Upper lobe of left lung (tissue), 6 donors: ENCODE data around the gene IQSEC1. TPM values are rescaled to one million over a fixed set of nuclear protein-coding genes. Genes with fewer than 3 reads are reported as not detected.

Experiments
- ATAC-seq, 2 donors: fragments of 200-7000 bp; cut with Tn5 transposase; one replicate each; pipeline ENCODE4 v1.9.1; 2022; ENCODE audit warnings: mild to moderate bottlenecking in 2 of 2, moderate library complexity in 2 of 2; ENCODE audit not compliant: low FRiP score in 2 of 2
- DNase-seq, 2 donors: peaks; one replicate each; pipeline ENCODE4 v3.0.0-alpha.2; 2019 to 2020
- H3K27ac ChIP-seq, 4 donors: fragments of 200-600 bp; sonication (generic); one replicate each; pipeline ENCODE4 v1.5.1; 2016 to 2019
- H3K27me3 ChIP-seq, 4 donors: fragments of 200-600 bp; sonication (generic); one replicate each; pipeline ENCODE4 v1.5.1; 2017 to 2019
- H3K36me3 ChIP-seq, 4 donors: fragments of 200-600 bp; sonication (generic); one replicate each; pipeline ENCODE4 v1.5.1; 2016 to 2019
- H3K4me1 ChIP-seq, 4 donors: fragments of 200-600 bp; sonication (generic); one replicate each; pipeline ENCODE4 v1.5.1; 2018 to 2019
- H3K4me3 ChIP-seq, 4 donors: fragments of 200-600 bp; sonication (generic); one replicate each; pipeline ENCODE4 v1.5.1; 2017 to 2019; ENCODE audit warnings: mild to moderate bottlenecking in 2 of 4, moderate library complexity in 1 of 4
- H3K9me3 ChIP-seq, 4 donors: fragments of 200-600 bp; sonication (generic); one replicate each; pipeline ENCODE4 v1.5.1; 2018 to 2019
- CTCF ChIP-seq, 6 experiments: fragments of 450-650 bp in 4 of 6; fragments of 200-600 bp in 2 of 6; sonication (generic) in 2 of 6; IDR thresholded peaks; one replicate each; pipeline ENCODE4 v1.5.1; 2016 to 2019; ENCODE audit warnings: antibody characterized with exemption in 6 of 6
- EP300 ChIP-seq, 4 donors: sonication (generic); formaldehyde crosslinking; IDR thresholded peaks; one replicate each; pipeline ENCODE4 v1.5.1; 2017; ENCODE audit warnings: antibody characterized with exemption in 4 of 4, control low read depth in 2 of 4
- POLR2A ChIP-seq, 4 donors: fragments of 450-650 bp; IDR thresholded peaks; one replicate each; pipeline ENCODE4 v1.5.1; 2016 to 2017; ENCODE audit warnings: antibody characterized with exemption in 4 of 4, mild to moderate bottlenecking in 2 of 4
- POLR2AphosphoS5 ChIP-seq, 2 donors: sonication (generic); formaldehyde crosslinking; IDR thresholded peaks; one replicate each; pipeline ENCODE4 v1.5.1; 2017; ENCODE audit warnings: antibody characterized with exemption in 2 of 2
- WGBS, 2 donors: methylation state at CpG; one replicate each; pipeline ENCODE4 v1.1.5; 2017 to 2018; 5-methylcytosine and 5-hydroxymethylcytosine counted together
- total RNA-seq, 6 donors: library from RNA; depleted of rRNA in 4 of 6; stranded (reverse); fragments of >200 nt in 4 of 6; gene quantifications; one replicate each; pipeline versions ENCODE4 v1.1.0 to v1.2.1, GENCODE V29; 2016 to 2021
- donor health status: DM: no; HTN: no; CAD: no; lungs with moderate emphysema.
- donor health status: DM: no; HTN: yes; CAD: no; lungs with severe emphysema.

IQSEC1 gene
- total RNA-seq, 6 donors from 2014 or later = 51.1 to 105 (median 81.0) TPM

DNA sequence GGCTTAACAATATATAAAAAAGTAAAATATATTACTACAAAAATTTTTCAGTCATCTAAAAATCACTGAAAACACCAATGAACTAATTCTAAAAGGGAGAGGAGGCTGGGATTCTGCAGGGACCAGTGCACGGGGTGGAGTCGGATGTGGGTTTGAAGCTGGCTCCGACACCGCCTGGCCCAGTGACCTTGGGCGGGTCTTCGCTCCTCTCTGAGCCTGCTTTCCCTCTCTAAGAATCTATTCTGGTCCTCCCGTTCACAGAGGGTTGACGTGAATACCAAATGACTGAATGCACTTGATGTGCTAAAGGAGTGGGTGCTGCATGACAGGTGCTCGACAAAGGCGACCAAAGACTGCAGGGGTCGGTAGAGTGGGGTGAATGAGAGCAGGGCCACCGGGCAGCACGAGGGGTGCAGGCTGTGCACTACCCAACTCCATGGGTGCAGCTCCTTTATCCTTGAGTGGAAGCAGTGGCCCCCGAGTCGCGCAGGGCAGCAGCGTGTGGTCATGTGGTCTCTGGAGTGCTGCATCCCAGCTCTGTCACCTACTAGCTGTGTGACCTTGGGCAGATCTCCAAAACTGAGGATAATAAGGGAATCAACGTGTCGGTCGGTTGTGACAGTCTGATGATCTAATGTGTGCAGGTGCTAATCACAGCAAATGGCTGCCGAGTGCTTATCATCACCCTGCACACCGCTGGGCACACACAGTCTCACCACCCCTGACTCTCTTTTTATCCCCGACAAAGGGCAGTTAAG, 8.6 kb upstream of the IQSEC1 start:
- H3K36me3 ChIP-seq = no peaks in the 10 kb centered on the region
- TF ChIP-seq POLR2AphosphoS5 (IDR thresholded peaks at IDR 0.05) (no peak), CTCF (IDR thresholded peaks at IDR 0.05) (no peak), EP300 (IDR thresholded peaks at IDR 0.05) (no peak), POLR2A (IDR thresholded peaks at IDR 0.05) (no peak)
- WGBS, 2 donors = 76 to 82% methylated on average over 21 to 23 of the region's 23 CpGs
- DNase-seq = no peak
- H3K4me1 ChIP-seq = peaks cover 0 to 4% (median 0%) of the 10 kb centered on the region in 4 donors
- H3K4me3 ChIP-seq = no peak overlapping the region
- ATAC-seq = peak in 1 of 2 donors; percentile 73
- H3K27me3 ChIP-seq = no peaks in the 10 kb centered on the region
- no peaks in the 10 kb centered on the region for H3K9me3 ChIP-seq
- no peak overlapping the region for H3K27ac ChIP-seq

GRCh38 chr3:13080591-13080990, 7.4 kb upstream of the IQSEC1 start:
- no peaks in the 10 kb centered on the region for H3K9me3 ChIP-seq
- H3K27ac ChIP-seq = no peak overlapping the region
- ATAC-seq (peak in 1 of 2 donors; percentile 80), DNase-seq (no peak)
- TF ChIP-seq EP300 (IDR thresholded peaks at IDR 0.05) (no peak), POLR2AphosphoS5 (IDR thresholded peaks at IDR 0.05) (no peak), POLR2A (IDR thresholded peaks at IDR 0.05) (no peak), CTCF (IDR thresholded peaks at IDR 0.05) (no peak)
- no peak overlapping the region for H3K4me3 ChIP-seq
- no peaks in the 10 kb centered on the region for H3K27me3 ChIP-seq
- peaks cover 0 to 4% (median 0%) of the 10 kb centered on the region in 4 donors for H3K4me1 ChIP-seq
- 58 to 75% methylated on average over 6 to 8 of the region's 8 CpGs for WGBS, 2 donors
- H3K36me3 ChIP-seq = no peaks in the 10 kb centered on the region

- Histone ChIP-seq H3K27me3 (no peaks in the 10 kb centered on the region), H3K9me3 (no peaks in the 10 kb centered on the region), H3K4me1 (peaks cover 0 to 4% (median 0%) of the 10 kb centered on the region in 4 donors), H3K27ac (no peak overlapping the region), H3K36me3 (no peaks in the 10 kb centered on the region), H3K4me3 (no peak overlapping the region)
- TF ChIP-seq POLR2AphosphoS5 (IDR thresholded peaks at IDR 0.05) = no peak
- no peak for TF ChIP-seq CTCF (IDR thresholded peaks at IDR 0.05)
- TF ChIP-seq EP300 (IDR thresholded peaks at IDR 0.05) = no peak
- TF ChIP-seq POLR2A (IDR thresholded peaks at IDR 0.05) = no peak
- no peak for DNase-seq
- 79 to 95% methylated on average over 3 of the region's 3 CpGs for WGBS, 2 donors
- no peak for ATAC-seq
Measured at GRCh38 chr3:13080026-13080425, 6.8 kb upstream of the IQSEC1 start.

DNA sequence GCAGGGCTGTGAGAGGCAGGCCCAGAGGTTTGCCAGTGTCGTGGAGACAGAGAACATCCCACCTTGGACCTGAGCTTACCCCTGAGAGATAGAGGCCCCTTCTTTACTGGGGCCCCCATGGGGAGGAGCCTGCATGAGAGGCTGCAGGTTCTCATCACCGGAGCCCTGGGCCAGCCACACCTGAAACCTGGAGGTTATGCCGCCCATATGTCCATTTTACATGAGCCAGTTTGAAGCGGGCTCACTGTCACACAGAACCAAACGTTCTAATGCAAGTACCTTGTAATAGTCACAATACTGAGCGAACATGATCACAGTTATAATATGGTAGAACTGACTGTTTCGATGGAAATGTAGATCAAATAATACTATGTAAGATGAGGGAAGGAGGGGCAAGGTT, 6.3 kb upstream of the IQSEC1 start:
- Histone ChIP-seq H3K4me3 (no peak overlapping the region), H3K27me3 (peaks cover 0 to under 1% (median 0%) of the 10 kb centered on the region in 4 donors), H3K9me3 (no peaks in the 10 kb centered on the region), H3K4me1 (peaks cover 0 to 4% (median 0%) of the 10 kb centered on the region in 4 donors), H3K27ac (no peak overlapping the region), H3K36me3 (no peaks in the 10 kb centered on the region)
- no peak for TF ChIP-seq EP300 (IDR thresholded peaks at IDR 0.05)
- TF ChIP-seq CTCF (IDR thresholded peaks at IDR 0.05) = no peak
- no peak for TF ChIP-seq POLR2A (IDR thresholded peaks at IDR 0.05)
- no peak for TF ChIP-seq POLR2AphosphoS5 (IDR thresholded peaks at IDR 0.05)
- ATAC-seq (no peak), DNase-seq (no peak)
- WGBS, 2 donors = 91 to 96% methylated on average over 5 to 7 of the region's 7 CpGs

DNA sequence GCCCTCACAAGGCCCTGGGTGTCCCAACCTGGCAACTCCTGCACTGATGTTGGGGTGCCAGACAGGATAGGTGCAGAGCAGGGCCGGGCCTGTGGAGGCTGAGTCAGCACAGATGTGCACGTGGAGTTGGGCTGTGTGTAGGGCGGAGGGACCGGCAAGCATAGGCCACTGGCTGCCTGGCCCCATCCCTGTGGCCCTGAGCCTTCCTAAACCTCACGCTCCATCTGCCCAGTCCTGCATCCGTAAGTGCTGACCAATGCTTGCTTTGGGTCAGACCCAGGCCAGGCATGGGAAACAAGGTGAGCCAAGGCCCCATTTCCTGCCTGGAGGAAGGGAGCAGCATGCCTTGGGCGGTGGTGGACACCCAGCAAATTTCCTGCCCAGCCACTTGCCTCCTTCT, 5.8 kb upstream of the IQSEC1 start:
- WGBS, 2 donors = 83% methylated on average over 7 of the region's 7 CpGs; no CpG with 5 or more reads in 1 of the 2 donors
- peaks cover 0 to 5% (median 2%) of the 10 kb centered on the region in 4 donors for H3K27me3 ChIP-seq
- DNase-seq = no peak
- no peaks in the 10 kb centered on the region for H3K9me3 ChIP-seq
- H3K36me3 ChIP-seq = no peaks in the 10 kb centered on the region
- H3K27ac ChIP-seq = no peak overlapping the region
- TF ChIP-seq POLR2A (IDR thresholded peaks at IDR 0.05) (no peak), EP300 (IDR thresholded peaks at IDR 0.05) (no peak), POLR2AphosphoS5 (IDR thresholded peaks at IDR 0.05) (no peak), CTCF (IDR thresholded peaks at IDR 0.05) (no peak)
- no peak overlapping the region for H3K4me3 ChIP-seq
- no peak for ATAC-seq
- peaks cover 0 to 4% (median 0%) of the 10 kb centered on the region in 4 donors for H3K4me1 ChIP-seq
